ENCODE data around the gene TTLL8.

TTLL8 gene

GRCh38 chr22:50041361-50042065 is 16.6 kb downstream of the TTLL8 start:
- DNase-seq (ENCODE audit: low spot score): no peak

GRCh38 chr22:50040717-50041116 is 17.4 kb downstream of the TTLL8 start:
- DNase-seq (ENCODE audit: low spot score): no peak

- no peak for DNase-seq (ENCODE audit: low spot score)
These were observed 18.2 kb downstream of the TTLL8 start for GRCh38 chr22:50039669-50040443.

GRCh38 chr22:50035976-50036724 is 21.9 kb downstream of the TTLL8 start:
- no peak for DNase-seq (ENCODE audit: low spot score)

- DNase-seq (ENCODE audit: low spot score): no peak
These were observed 22.8 kb downstream of the TTLL8 start for GRCh38 chr22:50035131-50035881.

GRCh38 chr22:50034126-50035081 is 23.7 kb downstream of the TTLL8 start:
- DNase-seq (ENCODE audit: low spot score): no peak

- no peak for DNase-seq (ENCODE audit: low spot score)
These were observed 25.0 kb downstream of the TTLL8 start for GRCh38 chr22:50032941-50033601.

- DNase-seq (ENCODE audit: low spot score): no peak
These were observed 25.8 kb downstream of the TTLL8 start for GRCh38 chr22:50032109-50032871.

- DNase-seq (ENCODE audit: low spot score): no peak
These were observed 26.7 kb downstream of the TTLL8 start for GRCh38 chr22:50031189-50032091.

- peak; percentile 73 for DNase-seq (ENCODE audit: low spot score)
These were observed 27.6 kb downstream of the TTLL8 start for GRCh38 chr22:50030297-50031188.

- DNase-seq (ENCODE audit: low spot score): no peak
These were observed 30.2 kb downstream of the TTLL8 start for GRCh38 chr22:50027639-50028537.

GRCh38 chr22:50025993-50026392 is 32.1 kb downstream of the TTLL8 start:
- no peak for DNase-seq (ENCODE audit: low spot score)

- no peak for DNase-seq (ENCODE audit: low spot score)
These were observed 35.8 kb downstream of the TTLL8 start for GRCh38 chr22:50022171-50022819.

- DNase-seq (ENCODE audit: low spot score): no peak
These were observed 37.5 kb downstream of the TTLL8 start for GRCh38 chr22:50020606-50021005.

GRCh38 chr22:50019316-50019715 is 38.8 kb downstream of the TTLL8 start:
- DNase-seq (ENCODE audit: low spot score): no peak

Measured in LoVo (cell line).